HG03442 (cell line): Measurements from ENCODE around the gene FBLIM1.

Experiments used
- ATAC-seq: cut with Tn5 transposase; IDR thresholded peaks from one replicate; pipeline ENCODE4 v1.9.1; 2021; ENCODE audit warnings: mild to moderate bottlenecking, moderate library complexity; ENCODE audit not compliant: unreplicated experiment

FBLIM1 gene

DNA sequence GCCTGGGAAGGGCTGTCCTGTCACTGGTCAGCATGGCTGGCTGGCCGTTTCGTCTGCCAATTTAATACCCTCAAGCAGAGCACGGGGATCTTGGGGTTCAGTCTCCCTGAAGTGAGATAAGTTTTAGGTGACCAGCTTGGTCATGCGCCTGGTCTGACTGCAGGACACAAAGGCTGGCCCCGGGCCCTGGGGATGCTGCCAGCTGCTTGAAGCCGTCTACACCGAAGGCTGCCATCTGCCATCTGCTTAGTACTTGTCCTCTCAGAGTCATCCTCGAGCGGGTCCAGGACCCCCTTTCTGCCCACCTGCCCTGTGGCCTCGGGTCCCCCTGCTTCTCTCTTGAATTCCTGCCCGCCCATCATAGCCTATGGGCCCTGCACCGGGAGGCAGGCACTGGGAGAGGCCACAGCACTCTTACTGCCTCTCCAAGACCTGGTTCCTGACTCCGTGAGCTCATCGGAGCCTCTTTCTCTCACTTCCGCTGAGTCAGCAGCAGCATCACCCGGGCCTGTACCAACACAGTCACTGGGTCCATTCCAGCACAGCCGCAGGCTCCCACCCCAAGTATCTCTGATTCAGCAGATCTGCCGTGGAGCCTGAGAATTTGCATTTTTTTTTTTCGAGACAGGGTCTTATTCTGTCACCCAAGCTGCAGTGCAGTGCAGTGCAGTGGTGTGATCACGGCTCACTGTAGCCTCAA is 7.0 kb downstream of the FBLIM1 start:
- ATAC-seq: no peak

DNA sequence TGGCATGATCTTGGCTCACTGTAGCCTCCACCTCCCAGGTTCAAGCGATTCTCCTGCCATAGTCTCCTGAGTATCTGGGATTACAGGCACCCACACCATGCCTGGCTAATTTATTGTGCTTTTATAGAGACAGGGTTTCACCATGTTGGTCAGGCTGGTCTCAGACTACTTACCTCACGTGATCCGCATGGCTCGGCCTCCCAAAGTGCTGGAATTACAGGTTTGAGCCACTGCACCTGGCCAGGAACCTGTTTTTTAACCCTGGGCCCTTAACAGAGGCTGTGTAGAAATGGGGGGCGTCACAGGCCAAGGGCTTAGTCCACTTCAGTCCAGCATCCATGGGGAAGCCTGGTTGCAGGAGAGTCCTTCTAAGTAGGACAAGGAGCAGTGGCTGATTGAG is 9.3 kb downstream of the FBLIM1 start:
- no peak for ATAC-seq

DNA sequence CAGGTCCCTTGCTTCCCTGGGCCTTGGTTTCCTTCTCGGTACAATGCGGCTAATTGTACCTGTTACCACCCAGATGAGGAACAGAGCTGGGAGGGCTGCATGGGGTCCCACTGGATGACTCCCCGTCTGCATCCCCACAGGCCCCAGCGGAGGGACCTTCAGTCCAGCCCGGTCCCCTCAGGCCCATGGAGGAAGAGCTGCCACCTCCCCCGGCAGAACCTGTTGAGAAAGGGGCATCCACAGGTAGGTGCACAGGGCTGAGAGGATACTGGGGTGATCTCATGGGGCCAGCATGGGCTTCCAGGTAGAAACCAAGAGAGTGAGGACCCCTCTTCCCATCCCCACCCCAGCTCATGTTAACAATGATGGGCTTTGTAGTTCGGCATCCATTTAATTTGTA is 9.8 kb downstream of the FBLIM1 start:
- ATAC-seq: no peak

DNA sequence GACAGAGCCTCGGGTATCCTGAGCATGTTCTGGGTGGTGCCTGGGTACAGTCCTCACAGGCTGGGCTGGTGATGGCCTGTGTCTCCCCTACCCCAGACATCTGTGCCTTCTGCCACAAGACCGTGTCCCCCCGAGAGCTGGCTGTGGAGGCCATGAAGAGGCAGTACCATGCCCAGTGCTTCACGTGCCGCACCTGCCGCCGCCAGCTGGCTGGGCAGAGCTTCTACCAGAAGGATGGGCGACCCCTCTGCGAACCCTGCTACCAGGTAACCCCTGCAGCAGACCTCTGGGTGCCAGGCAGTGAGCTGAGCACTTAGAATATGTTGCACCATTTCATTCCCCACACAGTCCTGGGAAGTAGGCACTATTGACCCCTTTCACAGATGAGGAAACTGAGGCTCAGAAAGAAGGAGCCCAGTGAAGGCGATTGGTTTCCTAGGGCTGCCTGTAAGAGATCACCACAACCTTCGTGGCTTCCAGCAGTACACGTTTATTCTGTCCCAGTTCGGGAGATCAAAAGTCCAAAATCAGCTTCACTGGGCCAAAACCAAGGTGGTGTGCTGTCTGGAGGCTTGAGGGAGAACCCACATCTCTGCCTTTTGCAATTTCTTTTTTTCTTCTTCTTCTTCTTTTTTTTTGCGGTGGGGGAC is 11.8 kb downstream of the FBLIM1 start:
- no peak for ATAC-seq

GRCh38 chr1:15771836-15772515 is 13.4 kb downstream of the FBLIM1 start:
- no peak for ATAC-seq

DNA sequence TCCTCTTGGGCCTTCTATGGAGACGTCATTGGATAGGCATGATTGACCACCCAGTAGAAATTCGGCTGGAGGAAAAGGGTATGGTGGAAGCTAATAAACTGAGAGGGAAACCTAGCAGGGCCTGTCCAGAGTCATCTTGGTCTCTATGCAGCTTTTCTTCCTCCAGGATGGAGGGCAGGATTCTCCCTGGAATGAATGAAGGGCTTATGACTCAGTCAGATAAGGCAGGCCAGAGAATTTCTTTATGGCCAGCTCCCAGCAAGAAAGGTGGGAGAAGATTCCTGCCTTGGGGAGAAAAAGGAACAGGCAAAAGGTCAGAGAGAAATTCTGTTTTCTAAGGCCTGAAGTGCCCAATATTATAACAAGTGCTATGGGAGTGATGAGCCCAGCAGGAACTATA is 17.1 kb downstream of the FBLIM1 start:
- ATAC-seq: no peak

DNA sequence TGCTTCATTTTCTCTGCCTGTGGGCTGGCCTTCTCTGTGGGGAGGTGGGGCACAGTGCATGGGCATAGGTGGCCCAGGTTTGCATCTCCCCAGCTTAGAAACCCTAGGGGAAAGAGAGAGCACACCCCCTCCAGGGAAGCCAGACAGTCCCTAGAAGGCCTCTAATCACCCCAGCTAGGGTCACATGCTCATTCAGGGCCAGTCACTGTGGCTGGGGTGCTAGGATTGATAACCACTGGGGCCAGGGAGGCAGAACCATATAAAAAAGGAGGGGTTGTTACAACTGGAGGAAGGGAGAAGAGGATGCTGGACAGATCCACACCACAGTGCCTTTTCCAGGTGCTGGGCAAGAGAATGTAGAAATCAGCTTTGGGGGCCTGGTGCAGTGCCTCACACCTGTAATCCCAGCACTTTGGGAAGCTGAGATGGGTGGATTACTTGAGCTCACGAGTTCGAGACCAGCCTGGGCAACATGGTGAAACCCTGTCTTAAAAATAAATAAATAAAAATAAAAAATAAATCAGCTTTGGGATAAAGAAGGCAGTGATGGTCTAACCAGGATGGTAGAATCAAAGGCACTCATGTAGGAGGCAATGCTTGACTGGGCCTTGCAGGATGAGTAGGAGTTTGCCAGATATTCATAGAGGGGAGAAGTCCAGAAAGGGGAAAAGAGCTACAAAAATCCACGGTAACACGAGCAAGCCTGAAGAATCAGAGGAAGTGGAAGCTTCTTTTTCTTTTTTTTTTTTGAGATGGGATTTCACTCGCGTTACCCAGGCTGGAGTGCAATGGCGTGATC is 19.5 kb downstream of the FBLIM1 start:
- no peak for ATAC-seq

DNA sequence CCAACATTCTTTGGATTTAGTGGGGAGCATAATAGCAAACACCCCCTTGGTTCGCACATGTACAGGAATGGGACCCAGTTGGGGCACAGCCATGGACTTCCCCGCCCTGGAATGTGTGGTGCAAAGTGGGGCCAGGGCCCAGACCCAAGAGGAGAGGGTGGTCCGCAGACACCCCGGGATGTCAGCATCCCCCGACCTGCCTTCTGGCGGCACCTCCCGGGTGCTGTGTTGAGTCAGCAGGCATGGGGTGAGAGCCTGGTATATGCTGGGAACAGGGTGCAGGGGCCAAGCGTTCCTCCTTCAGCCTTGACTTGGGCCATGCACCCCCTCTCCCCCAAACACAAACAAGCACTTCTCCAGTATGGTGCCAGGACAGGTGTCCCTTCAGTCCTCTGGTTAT is 27.1 kb downstream of the FBLIM1 start:
- ATAC-seq: no peak

DNA sequence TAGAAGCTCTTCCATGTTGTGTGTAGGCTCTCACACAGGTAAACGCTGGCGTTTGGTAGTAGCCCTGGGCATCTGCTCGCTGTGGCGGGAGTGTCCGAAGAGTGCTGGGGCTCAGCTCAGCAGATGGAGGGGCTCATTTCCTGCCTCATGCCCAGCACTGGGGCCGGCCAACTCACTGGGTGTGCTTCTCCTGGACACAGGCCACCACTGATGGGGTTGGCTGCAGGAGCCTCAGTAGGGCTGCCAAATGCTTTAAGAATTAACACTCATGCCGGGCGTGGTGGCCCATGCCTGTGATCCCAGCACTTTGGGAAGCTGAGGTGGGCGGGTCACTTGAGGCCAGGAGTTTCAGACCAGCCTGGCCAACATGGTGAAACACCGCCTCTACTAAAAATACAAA is 28.0 kb downstream of the FBLIM1 start:
- ATAC-seq: no peak

- ATAC-seq: no peak
Measured at GRCh38 chr1:15788624-15789301, 30.2 kb downstream of the FBLIM1 start.

DNA sequence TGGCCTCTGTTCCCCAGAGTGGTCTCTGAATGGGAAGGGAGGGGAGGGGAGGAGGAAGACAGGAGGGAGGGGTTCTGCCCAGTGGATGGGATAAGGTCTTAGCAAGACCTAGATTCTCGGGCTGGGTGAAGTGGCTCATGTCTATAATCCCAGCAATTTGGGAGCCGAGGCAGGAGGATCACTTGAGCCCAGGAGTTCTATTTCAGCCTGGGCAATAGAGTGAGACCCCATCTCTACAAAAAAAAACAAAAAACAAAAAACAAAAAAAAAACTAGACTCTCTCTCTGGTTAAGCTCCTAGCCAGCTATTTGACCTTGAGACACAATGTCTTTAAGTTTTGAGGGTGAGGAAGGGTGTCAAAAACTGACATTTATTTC is 37.5 kb downstream of the FBLIM1 start:
- ATAC-seq: no peak

DNA sequence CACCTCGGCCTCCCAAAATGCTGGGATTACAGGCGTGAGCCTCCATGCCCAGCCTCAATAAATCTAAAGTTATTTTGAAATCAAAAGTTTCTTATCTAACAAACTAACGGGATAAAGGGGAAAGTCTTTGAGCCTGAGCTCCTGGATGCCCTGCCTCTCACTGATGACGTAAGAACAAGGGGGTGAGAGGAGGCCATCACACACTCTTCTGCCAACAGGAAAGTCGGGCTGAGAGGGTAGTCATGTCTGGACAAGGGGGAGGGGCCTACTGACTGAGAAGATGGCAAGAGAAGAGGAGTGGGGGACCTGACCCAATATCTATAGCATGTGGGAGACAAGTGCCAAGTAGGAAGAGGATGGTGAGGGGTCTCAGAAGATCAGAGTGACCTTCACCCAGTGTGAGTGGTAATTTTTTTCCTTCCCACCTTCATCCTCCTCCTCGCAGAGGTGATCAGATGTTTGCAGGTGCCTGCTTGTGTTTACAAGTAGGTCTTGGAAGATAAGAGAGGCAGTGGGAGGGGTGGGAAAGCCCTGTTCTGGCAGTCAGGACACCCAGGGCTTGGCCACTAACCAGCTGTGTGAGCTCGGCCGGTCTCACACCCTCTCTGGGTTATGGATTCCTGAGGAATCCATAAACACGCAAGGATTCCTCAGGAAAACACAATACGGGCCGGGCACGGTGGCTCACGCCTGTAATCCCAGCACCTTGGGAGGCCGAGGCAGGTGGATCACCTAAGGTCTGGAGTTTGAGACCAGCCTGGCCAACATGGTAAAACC is 39.2 kb downstream of the FBLIM1 start:
- no peak for ATAC-seq

DNA sequence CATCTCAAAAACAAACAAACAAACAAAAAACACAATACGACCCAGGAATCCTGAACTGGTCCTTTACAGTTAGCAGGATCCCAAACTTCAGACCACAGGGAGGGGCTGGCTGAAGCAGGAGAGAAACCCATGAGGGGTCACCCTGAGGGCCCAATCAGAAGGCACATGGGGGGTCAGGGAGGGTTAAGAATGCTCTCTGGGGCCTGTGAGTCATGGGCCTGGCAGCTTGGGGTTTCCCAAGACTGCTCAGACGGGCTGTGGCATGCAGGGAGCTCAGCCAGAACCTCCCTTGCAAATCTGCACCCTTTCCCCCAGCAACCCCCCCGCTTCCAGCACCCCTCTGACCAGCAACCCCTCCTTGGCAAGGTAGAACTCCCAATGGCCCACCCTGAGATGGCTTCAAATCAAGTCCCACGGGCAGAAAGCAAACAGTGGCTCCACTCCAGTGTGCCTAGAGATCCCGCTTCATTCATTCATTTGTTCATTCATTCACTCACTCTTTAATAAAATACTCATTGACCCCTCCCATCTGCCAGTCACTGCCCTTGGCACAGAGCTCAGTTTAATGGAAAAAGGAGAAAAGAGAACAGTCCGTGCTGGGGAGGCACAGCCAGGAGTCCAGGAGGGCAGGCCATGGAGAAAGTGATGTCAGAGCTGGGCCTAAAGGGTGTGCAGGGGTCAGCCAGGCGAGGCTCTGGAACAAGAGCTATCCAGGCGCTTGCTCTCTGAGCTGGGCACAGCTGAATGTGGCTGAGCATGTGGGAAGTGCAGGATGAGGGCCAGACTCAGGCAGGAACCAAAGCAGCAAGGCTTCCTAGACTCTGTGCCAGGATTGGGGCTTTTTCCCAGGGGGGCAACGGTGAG is 40.6 kb downstream of the FBLIM1 start:
- ATAC-seq: no peak

- no peak for ATAC-seq
Measured at GRCh38 chr1:15799928-15800835, 41.6 kb downstream of the FBLIM1 start.

DNA sequence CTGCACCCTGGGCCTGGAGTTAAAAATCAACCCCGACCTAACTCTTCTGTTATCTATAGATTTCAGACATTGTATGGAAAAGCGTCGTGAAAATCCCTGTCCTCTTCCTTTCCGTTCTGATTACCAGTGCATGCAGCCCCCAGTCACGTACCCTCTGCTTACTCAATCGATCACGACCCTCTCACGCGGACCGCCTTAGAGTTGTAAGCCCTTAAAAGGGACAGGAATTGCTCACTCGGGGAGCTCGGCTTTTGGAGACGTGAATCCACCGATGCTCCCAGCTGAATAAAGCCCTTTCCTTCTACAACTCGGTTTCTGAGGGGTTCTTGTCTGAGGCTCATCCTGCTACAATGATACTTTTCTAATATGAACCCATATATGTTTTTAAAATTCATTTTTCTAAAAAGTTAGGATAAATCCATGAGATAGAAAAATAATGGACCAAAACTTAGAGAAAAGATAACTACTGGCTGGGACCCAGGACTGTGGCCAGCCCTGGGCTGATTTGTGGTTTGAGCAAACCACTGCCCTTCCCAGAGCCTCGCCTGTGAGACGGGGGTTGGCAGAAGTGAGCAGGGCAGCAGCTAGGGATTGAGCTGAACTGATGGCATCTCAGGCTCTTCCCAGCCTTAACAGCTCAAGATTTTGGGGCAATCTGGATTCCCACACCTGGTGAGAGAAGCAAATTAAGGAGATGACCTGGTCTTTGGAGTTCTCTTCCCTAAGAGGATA is 43.8 kb downstream of the FBLIM1 start:
- ATAC-seq: no peak

GRCh38 chr1:15803380-15803779 is 44.8 kb downstream of the FBLIM1 start:
- no peak for ATAC-seq

DNA sequence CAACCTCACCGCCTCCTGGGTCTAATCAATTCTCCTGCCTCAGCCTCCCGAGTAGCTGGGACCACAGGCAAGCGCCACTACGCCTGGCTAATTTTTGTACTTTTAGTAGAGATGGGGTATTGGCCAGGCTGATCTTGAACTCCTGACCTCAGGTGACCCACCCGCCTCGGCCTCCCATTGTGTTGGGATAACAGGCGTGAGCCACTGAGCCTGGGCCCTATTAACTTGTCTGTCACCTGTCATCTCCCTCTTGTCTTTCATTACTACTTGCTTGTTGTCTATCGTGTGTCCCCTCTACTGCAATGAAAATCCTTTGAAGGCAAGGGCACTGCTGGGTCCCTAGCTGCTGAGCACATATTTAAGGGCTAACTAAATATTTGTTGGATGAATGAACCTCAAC is 45.5 kb downstream of the FBLIM1 start:
- no peak for ATAC-seq

DNA sequence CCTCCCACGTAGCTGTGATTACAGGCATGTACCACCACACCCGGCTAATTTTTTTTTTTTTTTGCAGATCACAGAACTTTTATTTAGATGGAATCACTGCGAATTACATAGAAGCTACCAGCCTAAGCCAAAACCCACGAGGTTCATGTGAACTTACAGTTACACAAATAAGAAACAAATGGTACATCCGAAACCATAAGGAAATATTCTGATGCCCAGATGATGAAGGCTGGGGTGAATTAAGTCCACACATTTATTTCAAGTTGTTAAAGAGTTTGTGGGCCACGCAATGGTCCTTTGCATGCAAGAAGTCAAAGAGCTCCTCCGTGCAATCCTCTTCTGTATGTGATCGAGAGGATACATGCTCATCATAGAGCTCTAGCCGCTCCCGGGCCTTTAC is 48.5 kb downstream of the FBLIM1 start:
- ATAC-seq: no peak
